Activated T-cell treated with anti-CD3 and anti-CD28 coated beads for 24 hours (primary cell): ENCODE data around the gene BCR.
A peak's percentile ranks its signal among the peaks of the same experiment; 100 is the strongest.

Experiments
- DNase-seq: peaks from one replicate; pipeline ENCODE4 v3.0.0-alpha.2; 2020; ENCODE audit warnings: low read depth

Gene BCR

GRCh38 chr22:23263651-23264555 is 83.6 kb downstream of the BCR start:
- DNase-seq = peak; percentile 22

DNA sequence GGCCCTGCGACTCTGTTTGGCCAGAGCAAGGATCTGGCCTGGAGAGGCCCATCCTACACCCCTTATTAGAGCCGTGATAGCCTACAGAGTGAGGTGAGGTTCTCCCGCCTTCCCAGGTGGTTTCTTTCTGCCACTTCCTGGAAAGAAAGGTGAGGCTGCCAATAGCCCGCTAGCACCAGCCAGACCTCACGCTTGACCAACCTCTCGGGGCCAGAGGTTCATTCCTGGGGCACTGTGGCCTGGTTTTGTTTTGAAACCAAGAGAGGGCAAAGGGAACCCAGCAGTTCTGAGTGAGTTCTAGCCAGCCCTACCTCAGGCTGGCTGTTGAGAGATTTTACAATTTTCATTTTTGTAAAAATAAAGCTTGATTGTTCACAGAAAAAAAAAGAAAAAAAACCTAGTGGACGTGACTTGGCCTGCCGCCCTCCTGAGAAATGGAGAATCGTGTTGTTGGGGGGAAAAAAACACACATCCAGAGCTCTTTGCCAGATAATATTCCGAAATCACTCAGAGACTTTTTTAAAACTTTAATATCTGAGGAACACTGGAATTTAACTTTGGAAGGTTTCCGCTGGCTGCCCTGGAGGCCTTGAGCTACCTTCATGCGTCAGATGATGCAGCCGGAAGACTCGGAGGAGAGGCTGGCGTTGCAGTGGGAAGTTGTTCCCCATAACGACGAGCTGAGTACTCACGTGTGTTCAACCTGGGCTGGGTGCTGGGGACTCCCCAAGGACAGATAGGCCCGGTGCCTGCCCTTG is 84.5 kb downstream of the BCR start:
- no peak for DNase-seq

GRCh38 chr22:23265368-23265700 is 85.0 kb downstream of the BCR start:
- DNase-seq = no peak

DNA sequence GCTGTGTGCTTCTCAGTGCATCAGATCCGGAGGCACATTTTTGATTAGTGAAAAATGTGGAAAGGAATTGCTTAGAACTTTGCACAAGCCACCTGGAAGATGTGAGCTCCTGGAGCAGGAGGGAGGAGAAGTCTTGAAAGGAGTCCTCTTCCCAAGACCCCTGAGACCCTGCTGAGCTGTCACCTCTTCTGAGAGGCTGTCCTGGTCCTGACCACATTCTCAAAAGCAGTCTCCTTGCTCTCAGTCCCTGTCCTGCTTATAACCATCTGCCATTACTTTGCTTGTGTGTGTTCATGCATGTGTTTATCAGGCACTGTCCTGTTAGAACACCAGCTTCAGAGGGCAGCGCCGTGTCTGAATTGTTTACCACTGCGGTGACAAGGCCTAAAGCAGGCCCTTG is 86.5 kb downstream of the BCR start:
- DNase-seq = no peak

- no peak for DNase-seq
Observed at GRCh38 chr22:23267226-23268043, 87.1 kb downstream of the BCR start.

DNA sequence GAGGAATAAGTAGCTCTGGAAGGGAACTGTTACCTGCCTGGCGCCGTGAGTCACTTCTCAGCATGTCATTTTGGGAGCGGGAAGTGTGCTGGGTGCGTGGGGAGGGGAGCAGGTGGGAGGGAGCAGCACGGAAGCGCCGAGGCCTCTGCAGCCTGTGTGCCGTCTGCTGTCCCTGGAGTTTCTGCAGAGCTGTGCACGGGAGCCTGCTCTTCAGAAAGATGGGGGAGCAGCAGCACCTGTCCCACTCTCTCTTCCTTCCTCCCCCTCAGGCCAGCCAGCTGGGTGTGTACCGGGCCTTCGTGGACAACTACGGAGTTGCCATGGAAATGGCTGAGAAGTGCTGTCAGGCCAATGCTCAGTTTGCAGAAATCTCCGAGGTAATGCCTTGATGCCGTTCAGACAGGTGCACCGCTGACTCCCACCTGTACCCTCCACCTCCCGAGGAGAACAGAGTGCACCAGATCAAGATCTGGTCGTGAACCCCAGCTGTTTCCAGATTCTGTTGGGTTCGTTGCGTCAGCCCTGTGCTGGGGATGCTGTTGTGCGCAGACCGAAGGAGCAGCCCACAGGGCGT is 87.9 kb downstream of the BCR start:
- no peak for DNase-seq

DNA sequence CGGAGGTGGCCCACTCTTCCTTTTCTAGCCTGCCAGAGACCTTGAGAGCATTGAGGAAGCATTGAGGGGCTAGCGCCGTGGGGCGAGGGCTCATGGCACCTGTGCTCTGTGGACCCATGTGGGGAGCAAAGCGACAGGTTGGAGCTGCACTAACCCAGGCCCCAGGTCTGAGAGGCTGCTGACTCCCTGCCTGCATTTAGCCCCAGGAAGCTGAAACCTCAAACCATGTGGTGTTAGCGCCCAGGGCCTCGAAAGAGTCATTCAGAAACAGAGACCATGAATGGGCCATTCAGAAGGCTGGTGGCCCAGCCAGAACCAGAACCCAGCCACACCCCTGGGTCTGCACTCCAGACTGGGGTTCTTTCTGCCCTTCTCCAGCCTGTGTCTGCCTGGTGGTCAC is 88.6 kb downstream of the BCR start:
- DNase-seq = no peak

DNA sequence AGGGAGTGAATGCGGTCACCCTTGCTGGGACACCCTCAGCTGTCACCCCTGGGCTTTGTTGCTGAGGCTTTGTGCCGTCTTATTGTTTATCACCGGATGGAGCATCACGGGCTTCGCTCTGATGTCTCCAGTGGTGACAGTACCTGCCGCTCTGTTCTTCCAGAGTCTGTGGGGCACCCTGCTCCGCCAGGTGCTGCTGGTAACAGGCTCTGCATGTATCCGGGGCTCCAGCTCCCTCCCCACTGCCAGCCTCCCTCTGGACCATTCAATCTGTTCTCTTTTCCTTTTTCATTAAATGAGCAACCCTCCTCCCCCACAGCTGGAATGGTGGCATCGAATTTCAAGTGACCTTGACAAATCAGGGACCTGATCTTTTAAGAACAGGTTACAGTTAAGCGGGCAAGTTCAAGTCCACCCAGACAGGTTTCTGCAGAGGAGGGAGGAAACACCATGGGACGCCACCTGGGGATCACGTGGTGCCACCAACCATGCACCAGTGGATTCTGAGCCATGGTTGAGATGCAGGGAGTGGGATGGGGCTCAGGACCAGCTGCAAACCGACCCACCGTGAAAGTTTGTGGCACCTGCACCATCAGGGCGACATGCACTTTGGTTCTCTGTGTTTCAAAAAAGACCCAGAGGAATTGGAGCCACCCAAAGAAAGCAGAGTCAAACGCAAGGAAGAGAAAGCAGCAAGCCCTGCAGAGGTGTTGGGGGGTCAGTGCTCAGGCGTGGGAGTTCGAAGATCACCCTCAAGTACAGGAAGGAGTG is 89.3 kb downstream of the BCR start:
- DNase-seq = no peak

GRCh38 chr22:23270212-23270733 is 90.0 kb downstream of the BCR start:
- no peak for DNase-seq

DNA sequence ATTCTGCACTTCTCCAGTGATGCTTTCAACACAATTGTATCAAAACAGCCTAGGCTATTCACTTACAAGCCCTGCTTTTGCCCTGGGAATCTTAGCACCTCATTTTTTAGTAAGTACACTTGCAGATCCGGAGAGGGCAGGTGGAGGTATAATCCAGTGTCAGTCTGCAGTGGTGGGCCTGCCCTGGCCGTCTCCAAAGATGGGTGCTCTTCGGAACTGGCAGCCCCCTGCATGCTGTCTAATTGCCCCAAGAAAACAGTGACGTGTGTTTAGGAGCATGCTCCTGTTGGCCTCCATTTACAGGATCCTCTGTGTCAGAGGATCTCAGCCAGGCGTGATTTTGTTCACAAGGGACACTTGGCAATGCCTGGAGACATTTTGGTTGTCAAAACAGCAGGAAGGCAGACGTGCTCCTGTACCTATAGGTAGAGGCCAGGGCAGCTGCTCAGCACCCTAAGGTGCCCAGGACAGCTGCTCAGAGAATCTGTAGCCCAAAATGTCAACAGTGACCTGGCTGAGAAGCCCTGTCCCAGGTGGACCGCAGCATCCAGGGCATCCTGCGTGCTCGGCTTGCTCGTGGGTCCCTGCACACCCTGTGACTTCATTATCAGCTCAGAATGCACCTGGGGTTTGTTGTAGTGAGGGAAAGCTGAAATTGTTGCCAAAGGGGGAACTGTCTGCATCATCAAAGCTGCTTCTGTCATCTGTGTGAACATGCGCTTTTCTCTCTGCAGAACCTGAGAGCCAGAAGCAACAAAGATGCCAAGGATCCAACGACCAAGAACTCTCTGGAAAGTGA is 90.7 kb downstream of the BCR start:
- no peak for DNase-seq

GRCh38 chr22:23271597-23271908 is 91.2 kb downstream of the BCR start:
- DNase-seq = no peak

- no peak for DNase-seq
Observed at GRCh38 chr22:23272371-23272770, 92.1 kb downstream of the BCR start.

DNA sequence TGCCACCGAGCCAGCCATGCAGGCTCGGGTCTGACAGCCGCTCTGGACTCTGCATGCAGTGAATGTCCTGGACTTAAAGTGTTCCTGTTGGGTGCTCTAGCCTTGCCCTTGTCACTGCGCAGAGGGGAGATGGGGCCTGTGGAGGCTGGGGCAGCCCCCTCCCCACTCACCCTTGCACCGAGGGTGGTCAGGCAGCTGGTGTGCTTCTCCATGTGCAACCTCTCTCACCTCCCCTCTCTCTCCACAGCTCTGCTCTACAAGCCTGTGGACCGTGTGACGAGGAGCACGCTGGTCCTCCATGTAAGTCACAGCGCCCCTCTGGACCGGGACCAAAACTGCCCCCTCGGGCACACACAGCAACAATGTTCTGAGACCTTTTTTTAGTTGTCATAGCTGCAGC is 92.5 kb downstream of the BCR start:
- DNase-seq = no peak

DNA sequence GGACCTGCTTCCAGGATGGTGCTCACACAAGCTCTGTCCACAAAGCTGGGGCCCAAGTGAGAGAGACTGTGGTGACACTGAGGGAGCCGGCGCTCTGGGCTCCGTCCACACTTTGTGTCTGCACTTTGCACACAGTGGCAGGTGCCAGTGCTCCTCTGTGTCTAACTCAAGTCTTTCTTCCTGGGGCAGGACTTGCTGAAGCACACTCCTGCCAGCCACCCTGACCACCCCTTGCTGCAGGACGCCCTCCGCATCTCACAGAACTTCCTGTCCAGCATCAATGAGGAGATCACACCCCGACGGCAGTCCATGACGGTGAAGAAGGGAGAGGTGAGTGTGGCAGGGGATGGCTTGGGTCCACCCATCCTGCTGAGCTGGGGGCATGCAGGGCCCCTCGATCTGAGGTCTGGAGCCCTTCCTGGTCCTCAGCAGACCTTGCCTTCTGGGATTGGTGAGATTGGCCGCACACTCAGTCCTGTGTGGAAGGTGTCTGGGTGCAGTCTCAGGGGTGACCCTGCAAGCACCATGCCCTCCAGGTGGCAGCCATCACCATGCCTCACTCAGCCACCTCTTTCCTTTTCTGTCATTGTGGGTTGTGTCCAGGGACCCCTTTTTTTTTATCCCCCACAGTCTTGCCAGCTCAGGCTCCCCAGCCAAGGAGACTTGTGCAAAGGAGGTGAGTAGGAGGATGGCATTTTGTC is 93.3 kb downstream of the BCR start:
- no peak for DNase-seq

- DNase-seq = no peak
Observed at GRCh38 chr22:23274146-23274526, 93.8 kb downstream of the BCR start.

GRCh38 chr22:23274891-23275694 is 94.8 kb downstream of the BCR start:
- no peak for DNase-seq

GRCh38 chr22:23275751-23276150 is 95.4 kb downstream of the BCR start:
- no peak for DNase-seq

GRCh38 chr22:23276656-23277582 is 96.6 kb downstream of the BCR start:
- DNase-seq = no peak
